A549 (cell line): ENCODE results near the gene SCARB2. TPM values are rescaled to one million over a fixed set of nuclear protein-coding genes. Genes with fewer than 3 reads are reported as not detected.

Experiments
- ATAC-seq, 2 experiments: fragments of 200-7000 bp in 1 of 2; fragments of >200 bp in 1 of 2; cut with Nextera tagmentation in 1 of 2; cut with Tn5 transposase in 1 of 2; 3 replicates each; pipeline versions ENCODE4 v1.8.0 to v1.9.1; 2018 to 2020; ENCODE audit warnings: mild to moderate bottlenecking in 1 of 2, moderate library complexity in 1 of 2
- CTCF ChIA-PET: fragments of 300-600 bp; sonication (Branson Sonifier 250); formaldehyde crosslinking; extraction: SDS; loops from one replicate; lab custom pipeline; 2021; ENCODE audit warnings: antibody characterized with exemption, inconsistent platforms; lab: Yijun Ruan, JAX
- POLR2A ChIA-PET: fragments of 350-600 bp; formaldehyde crosslinking; extraction: SDS; loops from one replicate; lab custom pipeline; 2021; ENCODE audit warnings: antibody characterized with exemption, inconsistent platforms; lab: Yijun Ruan, JAX
- DNase-seq, 2 experiments: peaks; one replicate each; pipeline versions ENCODE4 v3.0.0 to v3.0.0-alpha.2; 2011 to 2016; ENCODE audit warnings: low read depth in 1 of 2, low spot score in 1 of 2
- FAIRE-seq: peaks from 2 replicates; lab custom pipeline; 2011; peaks lifted over from hg19 to GRCh38; lab: Jason Lieb, UNC
- H3K27ac ChIP-seq, 2 experiments: fragments of >200 bp; sonication (Bioruptor Twin); formaldehyde crosslinking; 3 replicates each; pipeline ENCODE4 v1.5.1; 2016 to 2017
- H3K4me1 ChIP-seq: fragments of >200 bp; sonication (Bioruptor Twin); formaldehyde crosslinking; 3 replicates; pipeline ENCODE4 v1.6.1; 2016
- H3K4me2 ChIP-seq: fragments of >200 bp; sonication (Bioruptor Twin); formaldehyde crosslinking; 3 replicates; pipeline ENCODE4 v1.6.1; 2016
- H3K4me3 ChIP-seq: fragments of >200 bp; sonication (Bioruptor Twin); formaldehyde crosslinking; 3 replicates; pipeline ENCODE4 v1.5.1; 2016
- H3K9me3 ChIP-seq: fragments of >200 bp; sonication (Bioruptor Twin); formaldehyde crosslinking; 3 replicates; pipeline ENCODE4 v1.6.1; 2016
- BCL3 ChIP-seq: fragments of >200 bp; sonication (Bioruptor Twin); formaldehyde crosslinking; IDR thresholded peaks from 3 replicates; pipeline ENCODE4 v1.6.1; 2016
- CEBPB ChIP-seq, 2 experiments: fragments of >200 bp in 1 of 2; sonication (Bioruptor Twin) in 1 of 2; formaldehyde crosslinking in 1 of 2; IDR thresholded peaks; 2 replicates each; pipeline ENCODE4 v1.6.1; 2012 to 2016
- CHD4 ChIP-seq: fragments of 200-600 bp; sonication (generic); IDR thresholded peaks from 2 replicates; pipeline ENCODE4 v1.6.1; 2016; ENCODE audit warnings: antibody characterized with exemption, mild to moderate bottlenecking, borderline replicate concordance
- CTCF ChIP-seq: fragments of >200 bp; sonication (Bioruptor Twin); formaldehyde crosslinking; IDR thresholded peaks from 3 replicates; pipeline ENCODE4 v1.5.1; 2016
- EHMT2 ChIP-seq: fragments of 200-600 bp; sonication (generic); IDR thresholded peaks from 2 replicates; pipeline ENCODE4 v1.6.1; 2016; ENCODE audit warnings: antibody characterized with exemption, low read depth, mild to moderate bottlenecking, moderate library complexity
- EP300 ChIP-seq, 2 experiments: fragments of >200 bp; sonication (Bioruptor Twin); formaldehyde crosslinking; IDR thresholded peaks; 2 replicates in 1 of 2; 3 replicates in 1 of 2; pipeline ENCODE4 v1.6.1; 2016 to 2017
- ESRRA ChIP-seq: fragments of 150-350 bp; IDR thresholded peaks from 2 replicates; pipeline ENCODE4 v1.6.1; 2014; ENCODE audit warnings: mild to moderate bottlenecking, low read length, borderline replicate concordance
- GATA3 ChIP-seq: IDR thresholded peaks from 2 replicates; pipeline ENCODE4 v1.6.1; 2012; ENCODE audit warnings: borderline replicate concordance
- HOXB13 ChIP-seq: fragments of 250-450 bp; sonication (Bioruptor Pico); IDR thresholded peaks from 2 replicates; pipeline ENCODE4 v1.5.0; 2020; ENCODE audit warnings: low read depth, mild to moderate bottlenecking, moderate library complexity
- HOXB5 ChIP-seq: fragments of 250-450 bp; sonication (Bioruptor Pico); IDR thresholded peaks from 2 replicates; pipeline ENCODE4 v1.5.0; 2020; ENCODE audit warnings: mild to moderate bottlenecking, moderate library complexity
- MAFK ChIP-seq: fragments of 450-650 bp; IDR thresholded peaks from 2 replicates; pipeline ENCODE4 v1.6.1; 2014; ENCODE audit not compliant: partially characterized antibody
- NFE2L2 ChIP-seq: fragments of 150-350 bp; conservative IDR thresholded peaks from 2 replicates; pipeline ENCODE4 v1.6.1; 2014; ENCODE audit warnings: low read length
- RARB ChIP-seq: fragments of 250-450 bp; sonication (Bioruptor Pico); IDR thresholded peaks from 2 replicates; pipeline ENCODE4 v1.8.0; 2021; ENCODE audit warnings: mild to moderate bottlenecking, moderate library complexity
- REST ChIP-seq: fragments of 200-600 bp; sonication (generic); IDR thresholded peaks from 2 replicates; pipeline ENCODE4 v1.6.1; 2016; ENCODE audit warnings: antibody characterized with exemption, mild to moderate bottlenecking, moderate library complexity
- RFX5 ChIP-seq: fragments of 450-650 bp; IDR thresholded peaks from 2 replicates; pipeline ENCODE4 v1.7.1; 2014; ENCODE audit warnings: antibody characterized with exemption, mild to moderate bottlenecking, moderate library complexity
- ZNF302 ChIP-seq: fragments of 250-450 bp; sonication (Bioruptor Pico); IDR thresholded peaks from 2 replicates; pipeline ENCODE4 v1.9.0; 2021; ENCODE audit warnings: inconsistent platforms, mild to moderate bottlenecking, moderate library complexity
- WGBS: methylation state at CpG from one replicate; pipeline ENCODE4 v1.1.6; 2017; ENCODE audit errors: missing lambda C conversion rate; 5-methylcytosine and 5-hydroxymethylcytosine counted together
- polyA plus RNA-seq, 4 experiments: library from polyadenylated mRNA; depleted of rRNA in 3 of 4; stranded (reverse); fragments of >200 nt; fragmentation: RNase III in 1 of 4; extraction: RNeasy Plus Mini Kit Qiagen cat#74134 plus additional on column Dnase treatment in 1 of 4; gene quantifications; 2 replicates in 3 of 4; 3 replicates in 1 of 4; pipeline ENCODE4 v1.2.3, GENCODE V29; 2011 to 2017
- TF ChIP-seq, protein P1 (sequence below): fragments of 450-650 bp; IDR thresholded peaks from 2 replicates; pipeline ENCODE4 v1.6.1; 2014; ENCODE audit warnings: antibody characterized with exemption

SCARB2 gene
- polyA plus RNA-seq, 2 of the 4 experiments (the other 2 are of a cell fraction): 47.2 to 65.4 TPM

GRCh38 chr4:76125816-76126215, 87.8 kb downstream of the SCARB2 start:
- FAIRE-seq: no peak
- H3K4me3 ChIP-seq: no peak overlapping the region
- TF ChIP-seq ESRRA (no peak), RARB (no peak)
- no peak overlapping the region for H3K27ac ChIP-seq
- H3K4me1 ChIP-seq: no peaks in the 10 kb centered on the region
- POLR2A ChIA-PET: no interaction called here
- no peak for ATAC-seq
- H3K9me3 ChIP-seq: no peaks in the 10 kb centered on the region
- CTCF ChIA-PET: no interaction called here
- H3K4me2 ChIP-seq: no peak overlapping the region
- no peak for DNase-seq

DNA sequence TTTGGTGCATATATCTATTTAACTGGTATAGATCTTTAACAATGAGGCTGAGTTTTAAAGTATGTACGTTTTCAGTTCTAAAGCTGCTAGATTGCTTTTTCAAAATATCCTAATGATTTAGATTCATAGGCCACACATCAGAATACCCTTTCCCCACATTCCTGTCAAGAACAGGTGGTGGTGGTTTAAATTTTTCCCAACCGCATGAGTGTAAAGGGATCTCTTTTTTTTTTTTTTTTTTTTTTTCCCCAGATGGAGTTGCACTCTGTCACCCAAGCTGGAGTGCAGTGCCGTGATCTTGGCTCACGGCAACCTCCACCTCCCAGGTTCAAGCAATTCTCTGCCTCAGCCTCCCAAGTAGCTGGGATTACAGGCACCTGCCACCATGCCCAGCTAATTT, 93.4 kb downstream of the SCARB2 start:
- Histone ChIP-seq H3K27ac (no peak overlapping the region), H3K4me2 (no peak overlapping the region), H3K4me1 (no peaks in the 10 kb centered on the region), H3K4me3 (no peak overlapping the region), H3K9me3 (no peaks in the 10 kb centered on the region)
- FAIRE-seq (no peak), ATAC-seq (no peak), DNase-seq (no peak)
- WGBS: 86% methylated on average over 3 of the region's 4 CpGs
- ChIA-PET CTCF (no interaction called here), POLR2A (no interaction called here)
- TF ChIP-seq BCL3 (no peak), ZNF302 (CRISPR knock-in tag) (no peak), NFE2L2 (no peak), EP300 (IDR thresholded peaks at IDR 0.05) (no peak), RFX5 (no peak), CHD4 (no peak), GATA3 (no peak), CEBPB (IDR thresholded peaks at IDR 0.05) (no peak), REST (no peak), HOXB5 (no peak)
- TF ChIP-seq, protein P1, sequence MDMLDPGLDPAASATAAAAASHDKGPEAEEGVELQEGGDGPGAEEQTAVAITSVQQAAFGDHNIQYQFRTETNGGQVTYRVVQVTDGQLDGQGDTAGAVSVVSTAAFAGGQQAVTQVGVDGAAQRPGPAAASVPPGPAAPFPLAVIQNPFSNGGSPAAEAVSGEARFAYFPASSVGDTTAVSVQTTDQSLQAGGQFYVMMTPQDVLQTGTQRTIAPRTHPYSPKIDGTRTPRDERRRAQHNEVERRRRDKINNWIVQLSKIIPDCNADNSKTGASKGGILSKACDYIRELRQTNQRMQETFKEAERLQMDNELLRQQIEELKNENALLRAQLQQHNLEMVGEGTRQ: no peak

DNA sequence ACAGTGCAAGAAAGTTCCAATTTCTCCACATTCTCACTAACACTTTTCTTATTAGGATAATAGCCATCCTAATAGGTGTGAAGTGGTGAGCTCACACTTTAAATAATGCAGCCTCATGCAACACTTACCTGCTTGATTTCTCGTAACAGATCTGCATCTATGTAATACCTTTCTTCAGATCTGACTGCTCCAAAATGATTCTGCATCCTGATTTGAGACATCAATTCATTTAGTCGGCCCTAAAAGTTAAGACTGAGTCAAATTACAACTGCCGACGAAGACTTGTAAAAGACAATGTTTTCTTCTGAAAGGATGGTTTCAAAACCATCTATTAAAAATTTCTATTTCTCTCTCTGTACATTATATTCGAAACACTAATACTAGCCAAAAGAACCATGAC, 96.1 kb downstream of the SCARB2 start:
- no peak overlapping the region for H3K27ac ChIP-seq
- H3K4me1 ChIP-seq: no peaks in the 10 kb centered on the region
- FAIRE-seq: no peak
- TF ChIP-seq MAFK (no peak), CTCF (no peak), HOXB5 (no peak), HOXB13 (CRISPR knock-in tag) (no peak), EHMT2 (no peak), ZNF302 (CRISPR knock-in tag) (no peak)
- 96% methylated on average over 5 of the region's 5 CpGs for WGBS
- H3K4me3 ChIP-seq: no peak overlapping the region
- H3K9me3 ChIP-seq: no peaks in the 10 kb centered on the region
- ChIA-PET POLR2A (no interaction called here), CTCF (no interaction called here)
- no peak for ATAC-seq
- H3K4me2 ChIP-seq: no peak overlapping the region
- DNase-seq: no peak
